ENCODE results near the gene ZSWIM8. TPM values are rescaled to one million over a fixed set of nuclear protein-coding genes. Genes with fewer than 3 reads are reported as not detected.

ZSWIM8 gene
- total and polyA plus RNA-seq, 10 of the 15 experiments (the other 5 are each of a cell fraction or from before 2014, with no cell fraction given), result 7.8 to 47.1 (median 23.6) TPM

DNA sequence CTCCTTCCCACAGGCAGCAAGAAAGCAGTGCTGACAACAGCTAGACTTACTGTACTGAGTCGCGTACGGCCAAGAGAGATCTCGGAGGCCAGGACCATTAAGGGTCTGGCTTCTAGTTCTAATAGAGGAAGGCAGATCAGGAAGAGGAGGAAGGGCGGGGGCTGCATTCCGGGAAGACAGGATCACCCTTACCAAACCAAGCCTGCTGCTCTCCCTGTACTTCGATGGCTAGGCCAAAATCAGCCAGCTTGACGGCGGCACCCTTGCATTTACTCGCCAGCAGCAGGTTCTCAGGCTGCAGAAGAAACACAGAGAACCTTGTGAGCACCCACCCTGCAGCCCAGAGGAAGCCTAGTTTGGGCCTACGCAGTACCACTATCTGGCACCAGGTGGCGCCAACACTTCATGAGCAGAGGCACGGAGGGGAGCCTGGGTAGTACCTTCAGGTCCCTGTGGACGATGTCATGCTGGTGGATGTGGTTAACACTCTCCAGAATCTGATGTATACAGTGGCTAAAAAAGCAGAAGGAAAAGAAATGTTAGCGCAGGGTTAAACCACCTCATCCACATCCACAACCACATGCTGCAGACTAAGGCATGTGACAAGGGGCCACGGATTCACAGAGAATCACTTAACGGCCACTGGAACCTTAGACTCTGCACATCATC lies 63.5 kb downstream of the ZSWIM8 start (continued):
- TF ChIP-seq, protein P1, sequence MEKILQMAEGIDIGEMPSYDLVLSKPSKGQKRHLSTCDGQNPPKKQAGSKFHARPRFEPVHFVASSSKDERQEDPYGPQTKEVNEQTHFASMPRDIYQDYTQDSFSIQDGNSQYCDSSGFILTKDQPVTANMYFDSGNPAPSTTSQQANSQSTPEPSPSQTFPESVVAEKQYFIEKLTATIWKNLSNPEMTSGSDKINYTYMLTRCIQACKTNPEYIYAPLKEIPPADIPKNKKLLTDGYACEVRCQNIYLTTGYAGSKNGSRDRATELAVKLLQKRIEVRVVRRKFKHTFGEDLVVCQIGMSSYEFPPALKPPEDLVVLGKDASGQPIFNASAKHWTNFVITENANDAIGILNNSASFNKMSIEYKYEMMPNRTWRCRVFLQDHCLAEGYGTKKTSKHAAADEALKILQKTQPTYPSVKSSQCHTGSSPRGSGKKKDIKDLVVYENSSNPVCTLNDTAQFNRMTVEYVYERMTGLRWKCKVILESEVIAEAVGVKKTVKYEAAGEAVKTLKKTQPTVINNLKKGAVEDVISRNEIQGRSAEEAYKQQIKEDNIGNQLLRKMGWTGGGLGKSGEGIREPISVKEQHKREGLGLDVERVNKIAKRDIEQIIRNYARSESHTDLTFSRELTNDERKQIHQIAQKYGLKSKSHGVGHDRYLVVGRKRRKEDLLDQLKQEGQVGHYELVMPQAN (conservative IDR thresholded peaks at IDR 0.05), result no peak; the same call in 1 of the 2 replicates
- TF ChIP-seq KDM1A (IDR thresholded peaks at IDR 0.05; ENCODE audit: borderline replicate concordance) (no peak), NFIC (IDR thresholded peaks at IDR 0.05; ENCODE audit: low read depth, low read length) (no peak), RUNX3 (IDR thresholded peaks at IDR 0.05; ENCODE audit: low read length) (peak; percentile 96), EGR1 (IDR thresholded peaks at IDR 0.05; ENCODE audit: borderline replicate concordance in 1 of 2, low read depth in 2 of 2, low read length in 2 of 2) (no peak), SMARCA5 (IDR thresholded peaks at IDR 0.05) (peak; percentile 77; the same call in 1 of the 2 replicates), BMI1 (IDR thresholded peaks at IDR 0.05; ENCODE audit: borderline replicate concordance) (peak; percentile 57), SUZ12 (IDR thresholded peaks at IDR 0.05; ENCODE audit: unreplicated experiment) (no peak), TARDBP (IDR thresholded peaks at IDR 0.05; ENCODE audit: borderline replicate concordance) (no peak), PML (IDR thresholded peaks at IDR 0.05; ENCODE audit: low read length) (no peak), TAF1 (IDR thresholded peaks at IDR 0.05; ENCODE audit: borderline replicate concordance, low read depth, low read length) (no peak)
- TF ChIP-seq, protein P2, sequence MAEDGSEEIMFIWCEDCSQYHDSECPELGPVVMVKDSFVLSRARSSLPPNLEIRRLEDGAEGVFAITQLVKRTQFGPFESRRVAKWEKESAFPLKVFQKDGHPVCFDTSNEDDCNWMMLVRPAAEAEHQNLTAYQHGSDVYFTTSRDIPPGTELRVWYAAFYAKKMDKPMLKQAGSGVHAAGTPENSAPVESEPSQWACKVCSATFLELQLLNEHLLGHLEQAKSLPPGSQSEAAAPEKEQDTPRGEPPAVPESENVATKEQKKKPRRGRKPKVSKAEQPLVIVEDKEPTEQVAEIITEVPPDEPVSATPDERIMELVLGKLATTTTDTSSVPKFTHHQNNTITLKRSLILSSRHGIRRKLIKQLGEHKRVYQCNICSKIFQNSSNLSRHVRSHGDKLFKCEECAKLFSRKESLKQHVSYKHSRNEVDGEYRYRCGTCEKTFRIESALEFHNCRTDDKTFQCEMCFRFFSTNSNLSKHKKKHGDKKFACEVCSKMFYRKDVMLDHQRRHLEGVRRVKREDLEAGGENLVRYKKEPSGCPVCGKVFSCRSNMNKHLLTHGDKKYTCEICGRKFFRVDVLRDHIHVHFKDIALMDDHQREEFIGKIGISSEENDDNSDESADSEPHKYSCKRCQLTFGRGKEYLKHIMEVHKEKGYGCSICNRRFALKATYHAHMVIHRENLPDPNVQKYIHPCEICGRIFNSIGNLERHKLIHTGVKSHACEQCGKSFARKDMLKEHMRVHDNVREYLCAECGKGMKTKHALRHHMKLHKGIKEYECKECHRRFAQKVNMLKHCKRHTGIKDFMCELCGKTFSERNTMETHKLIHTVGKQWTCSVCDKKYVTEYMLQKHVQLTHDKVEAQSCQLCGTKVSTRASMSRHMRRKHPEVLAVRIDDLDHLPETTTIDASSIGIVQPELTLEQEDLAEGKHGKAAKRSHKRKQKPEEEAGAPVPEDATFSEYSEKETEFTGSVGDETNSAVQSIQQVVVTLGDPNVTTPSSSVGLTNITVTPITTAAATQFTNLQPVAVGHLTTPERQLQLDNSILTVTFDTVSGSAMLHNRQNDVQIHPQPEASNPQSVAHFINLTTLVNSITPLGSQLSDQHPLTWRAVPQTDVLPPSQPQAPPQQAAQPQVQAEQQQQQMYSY (CRISPR knock-in tag; IDR thresholded peaks at IDR 0.05), result no peak
- TF ChIP-seq, protein P3, sequence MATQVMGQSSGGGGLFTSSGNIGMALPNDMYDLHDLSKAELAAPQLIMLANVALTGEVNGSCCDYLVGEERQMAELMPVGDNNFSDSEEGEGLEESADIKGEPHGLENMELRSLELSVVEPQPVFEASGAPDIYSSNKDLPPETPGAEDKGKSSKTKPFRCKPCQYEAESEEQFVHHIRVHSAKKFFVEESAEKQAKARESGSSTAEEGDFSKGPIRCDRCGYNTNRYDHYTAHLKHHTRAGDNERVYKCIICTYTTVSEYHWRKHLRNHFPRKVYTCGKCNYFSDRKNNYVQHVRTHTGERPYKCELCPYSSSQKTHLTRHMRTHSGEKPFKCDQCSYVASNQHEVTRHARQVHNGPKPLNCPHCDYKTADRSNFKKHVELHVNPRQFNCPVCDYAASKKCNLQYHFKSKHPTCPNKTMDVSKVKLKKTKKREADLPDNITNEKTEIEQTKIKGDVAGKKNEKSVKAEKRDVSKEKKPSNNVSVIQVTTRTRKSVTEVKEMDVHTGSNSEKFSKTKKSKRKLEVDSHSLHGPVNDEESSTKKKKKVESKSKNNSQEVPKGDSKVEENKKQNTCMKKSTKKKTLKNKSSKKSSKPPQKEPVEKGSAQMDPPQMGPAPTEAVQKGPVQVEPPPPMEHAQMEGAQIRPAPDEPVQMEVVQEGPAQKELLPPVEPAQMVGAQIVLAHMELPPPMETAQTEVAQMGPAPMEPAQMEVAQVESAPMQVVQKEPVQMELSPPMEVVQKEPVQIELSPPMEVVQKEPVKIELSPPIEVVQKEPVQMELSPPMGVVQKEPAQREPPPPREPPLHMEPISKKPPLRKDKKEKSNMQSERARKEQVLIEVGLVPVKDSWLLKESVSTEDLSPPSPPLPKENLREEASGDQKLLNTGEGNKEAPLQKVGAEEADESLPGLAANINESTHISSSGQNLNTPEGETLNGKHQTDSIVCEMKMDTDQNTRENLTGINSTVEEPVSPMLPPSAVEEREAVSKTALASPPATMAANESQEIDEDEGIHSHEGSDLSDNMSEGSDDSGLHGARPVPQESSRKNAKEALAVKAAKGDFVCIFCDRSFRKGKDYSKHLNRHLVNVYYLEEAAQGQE (IDR thresholded peaks at IDR 0.05; ENCODE audit: low read depth, low read length), result no peak
- TF ChIP-seq, protein P4, sequence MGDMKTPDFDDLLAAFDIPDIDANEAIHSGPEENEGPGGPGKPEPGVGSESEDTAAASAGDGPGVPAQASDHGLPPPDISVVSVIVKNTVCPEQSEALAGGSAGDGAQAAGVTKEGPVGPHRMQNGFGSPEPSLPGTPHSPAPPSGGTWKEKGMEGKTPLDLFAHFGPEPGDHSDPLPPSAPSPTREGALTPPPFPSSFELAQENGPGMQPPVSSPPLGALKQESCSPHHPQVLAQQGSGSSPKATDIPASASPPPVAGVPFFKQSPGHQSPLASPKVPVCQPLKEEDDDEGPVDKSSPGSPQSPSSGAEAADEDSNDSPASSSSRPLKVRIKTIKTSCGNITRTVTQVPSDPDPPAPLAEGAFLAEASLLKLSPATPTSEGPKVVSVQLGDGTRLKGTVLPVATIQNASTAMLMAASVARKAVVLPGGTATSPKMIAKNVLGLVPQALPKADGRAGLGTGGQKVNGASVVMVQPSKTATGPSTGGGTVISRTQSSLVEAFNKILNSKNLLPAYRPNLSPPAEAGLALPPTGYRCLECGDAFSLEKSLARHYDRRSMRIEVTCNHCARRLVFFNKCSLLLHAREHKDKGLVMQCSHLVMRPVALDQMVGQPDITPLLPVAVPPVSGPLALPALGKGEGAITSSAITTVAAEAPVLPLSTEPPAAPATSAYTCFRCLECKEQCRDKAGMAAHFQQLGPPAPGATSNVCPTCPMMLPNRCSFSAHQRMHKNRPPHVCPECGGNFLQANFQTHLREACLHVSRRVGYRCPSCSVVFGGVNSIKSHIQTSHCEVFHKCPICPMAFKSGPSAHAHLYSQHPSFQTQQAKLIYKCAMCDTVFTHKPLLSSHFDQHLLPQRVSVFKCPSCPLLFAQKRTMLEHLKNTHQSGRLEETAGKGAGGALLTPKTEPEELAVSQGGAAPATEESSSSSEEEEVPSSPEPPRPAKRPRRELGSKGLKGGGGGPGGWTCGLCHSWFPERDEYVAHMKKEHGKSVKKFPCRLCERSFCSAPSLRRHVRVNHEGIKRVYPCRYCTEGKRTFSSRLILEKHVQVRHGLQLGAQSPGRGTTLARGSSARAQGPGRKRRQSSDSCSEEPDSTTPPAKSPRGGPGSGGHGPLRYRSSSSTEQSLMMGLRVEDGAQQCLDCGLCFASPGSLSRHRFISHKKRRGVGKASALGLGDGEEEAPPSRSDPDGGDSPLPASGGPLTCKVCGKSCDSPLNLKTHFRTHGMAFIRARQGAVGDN (IDR thresholded peaks at IDR 0.05), result peak; percentile 88

All from GM12878 (cell line).